ENCODE results near the gene B3GLCT. TPM values are rescaled to one million over a fixed set of nuclear protein-coding genes. Genes with fewer than 3 reads are reported as not detected.

The B3GLCT gene
- total RNA-seq, 1 donor from 2014 or later, result 4.7 TPM

- Mint-ChIP-seq H3K27me3 (ENCODE audit: low read depth) (peaks cover 3% of the 10 kb centered on the region), H3K27ac (no peak overlapping the region), H3K9me3 (peaks cover 23% of the 10 kb centered on the region), H3K36me3 (ENCODE audit: low read depth) (peaks cover 4% of the 10 kb centered on the region), H3K4me3 (ENCODE audit: low read depth) (no peak overlapping the region), H3K4me1 (ENCODE audit: low read depth) (no peaks in the 10 kb centered on the region)
- intact Hi-C loops (cut with micrococcal nuclease), result no loop called here
- DNase-seq (ENCODE audit: low spot score), result no peak
Observed at GRCh38 chr13:31355001-31355400, 155.2 kb downstream of the B3GLCT start.

- no peak for DNase-seq (ENCODE audit: low spot score)
- H3K9me3 Mint-ChIP-seq, result peaks cover 23% of the 10 kb centered on the region
Observed at GRCh38 chr13:31356991-31357390, 157.2 kb downstream of the B3GLCT start.

GRCh38 chr13:31357581-31357980 lies 157.8 kb downstream of the B3GLCT start:
- DNase-seq (ENCODE audit: low spot score), result no peak
- no peak overlapping the region for H3K4me3 Mint-ChIP-seq (ENCODE audit: low read depth)
- intact Hi-C loops (cut with micrococcal nuclease), result no loop called here
- H3K27me3 Mint-ChIP-seq (ENCODE audit: low read depth), result no peaks in the 10 kb centered on the region
- peaks cover 23% of the 10 kb centered on the region for H3K9me3 Mint-ChIP-seq
- H3K4me1 Mint-ChIP-seq (ENCODE audit: low read depth), result no peaks in the 10 kb centered on the region
- H3K36me3 Mint-ChIP-seq (ENCODE audit: low read depth), result peaks cover 4% of the 10 kb centered on the region
- H3K27ac Mint-ChIP-seq, result no peak overlapping the region

More at GRCh38 chr13:31356991-31357390, 157.2 kb downstream of the B3GLCT start:
- Mint-ChIP-seq H3K4me1 (ENCODE audit: low read depth) (no peaks in the 10 kb centered on the region), H3K4me3 (ENCODE audit: low read depth) (no peak overlapping the region), H3K36me3 (ENCODE audit: low read depth) (peaks cover 4% of the 10 kb centered on the region), H3K27ac (no peak overlapping the region), H3K27me3 (ENCODE audit: low read depth) (no peaks in the 10 kb centered on the region)
- intact Hi-C loops (cut with micrococcal nuclease), result no loop called here

- peaks cover 6% of the 10 kb centered on the region for H3K9me3 Mint-ChIP-seq
- H3K36me3 Mint-ChIP-seq (ENCODE audit: low read depth), result no peaks in the 10 kb centered on the region
- H3K4me3 Mint-ChIP-seq (ENCODE audit: low read depth), result no peak overlapping the region
- intact Hi-C loops (cut with micrococcal nuclease), result no loop called here
- H3K27me3 Mint-ChIP-seq (ENCODE audit: low read depth), result no peaks in the 10 kb centered on the region
- DNase-seq (ENCODE audit: low spot score), result no peak
- H3K4me1 Mint-ChIP-seq (ENCODE audit: low read depth), result no peaks in the 10 kb centered on the region
- H3K27ac Mint-ChIP-seq, result no peak overlapping the region
Observed at GRCh38 chr13:31361673-31362072, 161.9 kb downstream of the B3GLCT start.

- DNase-seq (ENCODE audit: low spot score), result no peak
- Mint-ChIP-seq H3K4me1 (ENCODE audit: low read depth) (no peaks in the 10 kb centered on the region), H3K4me3 (ENCODE audit: low read depth) (no peak overlapping the region)
Observed at GRCh38 chr13:31365630-31366029, 165.9 kb downstream of the B3GLCT start.

DNA sequence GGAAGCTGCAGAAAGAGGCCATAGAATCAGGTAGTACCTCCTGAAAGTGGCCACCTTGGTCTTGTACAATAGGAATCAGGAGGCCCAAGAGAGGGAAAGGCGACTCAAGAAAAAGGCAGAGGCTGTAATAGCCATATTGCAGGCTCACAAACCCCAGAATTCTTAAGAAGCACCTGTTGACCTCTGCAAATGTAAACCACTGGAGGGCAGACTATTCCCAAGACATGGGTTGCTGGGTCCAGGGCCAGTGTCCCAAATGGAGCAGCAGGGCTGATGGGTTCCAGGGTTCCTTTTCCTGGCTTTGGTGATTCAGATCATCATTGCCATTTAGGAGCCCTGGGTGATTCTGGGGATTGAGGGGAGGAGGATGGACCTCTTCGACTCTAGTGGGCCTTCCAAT lies 167.6 kb downstream of the B3GLCT start:
- intact Hi-C loops (cut with micrococcal nuclease), result no loop called here
- H3K4me1 Mint-ChIP-seq (ENCODE audit: low read depth), result no peaks in the 10 kb centered on the region
- peaks cover 11% of the 10 kb centered on the region for H3K9me3 Mint-ChIP-seq

More at GRCh38 chr13:31365630-31366029, 165.9 kb downstream of the B3GLCT start:
- Mint-ChIP-seq H3K9me3 (peaks cover 11% of the 10 kb centered on the region), H3K36me3 (ENCODE audit: low read depth) (no peaks in the 10 kb centered on the region), H3K27ac (no peak overlapping the region), H3K27me3 (ENCODE audit: low read depth) (no peaks in the 10 kb centered on the region)
- intact Hi-C loops (cut with micrococcal nuclease), result no loop called here

GRCh38 chr13:31369213-31369612 lies 169.4 kb downstream of the B3GLCT start:
- peaks cover 11% of the 10 kb centered on the region for H3K9me3 Mint-ChIP-seq
- no peaks in the 10 kb centered on the region for H3K27me3 Mint-ChIP-seq (ENCODE audit: low read depth)
- no peaks in the 10 kb centered on the region for H3K4me1 Mint-ChIP-seq (ENCODE audit: low read depth)
- H3K36me3 Mint-ChIP-seq (ENCODE audit: low read depth), result no peaks in the 10 kb centered on the region
- intact Hi-C loops (cut with micrococcal nuclease), result no loop called here
- no peak overlapping the region for H3K27ac Mint-ChIP-seq
- no peak for DNase-seq (ENCODE audit: low spot score)
- no peak overlapping the region for H3K4me3 Mint-ChIP-seq (ENCODE audit: low read depth)

More for the DNA sequence above, 167.6 kb downstream of the B3GLCT start:
- no peak for DNase-seq (ENCODE audit: low spot score)
- no peak overlapping the region for H3K4me3 Mint-ChIP-seq (ENCODE audit: low read depth)
- H3K27me3 Mint-ChIP-seq (ENCODE audit: low read depth), result no peaks in the 10 kb centered on the region
- no peaks in the 10 kb centered on the region for H3K36me3 Mint-ChIP-seq (ENCODE audit: low read depth)
- H3K27ac Mint-ChIP-seq, result no peak overlapping the region

DNA sequence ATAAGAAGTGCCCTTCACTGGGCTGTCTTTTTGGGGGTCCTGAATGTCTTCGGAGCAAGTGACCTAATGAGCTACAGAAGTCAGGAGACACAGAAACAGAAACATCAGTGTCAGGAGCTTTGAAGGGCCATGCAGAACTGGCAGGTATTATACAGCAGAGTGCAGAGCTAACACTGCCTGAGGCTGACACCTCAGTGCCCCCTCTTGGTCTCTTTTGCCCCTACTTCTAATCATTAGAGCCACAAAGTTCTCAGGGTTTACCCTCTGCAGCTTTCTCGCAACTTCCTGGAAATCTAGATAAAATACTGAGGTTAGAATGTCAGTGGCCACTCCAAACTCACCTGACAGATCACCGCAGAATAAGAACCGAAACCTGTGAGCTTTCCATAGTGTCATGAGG lies 172.7 kb downstream of the B3GLCT start:
- Mint-ChIP-seq H3K27me3 (ENCODE audit: low read depth) (no peaks in the 10 kb centered on the region), H3K4me1 (ENCODE audit: low read depth) (no peaks in the 10 kb centered on the region), H3K36me3 (ENCODE audit: low read depth) (no peaks in the 10 kb centered on the region), H3K9me3 (no peaks in the 10 kb centered on the region), H3K4me3 (ENCODE audit: low read depth) (no peak overlapping the region), H3K27ac (no peak overlapping the region)
- DNase-seq (ENCODE audit: low spot score), result no peak
- intact Hi-C loops (cut with micrococcal nuclease), result no loop called here

DNA sequence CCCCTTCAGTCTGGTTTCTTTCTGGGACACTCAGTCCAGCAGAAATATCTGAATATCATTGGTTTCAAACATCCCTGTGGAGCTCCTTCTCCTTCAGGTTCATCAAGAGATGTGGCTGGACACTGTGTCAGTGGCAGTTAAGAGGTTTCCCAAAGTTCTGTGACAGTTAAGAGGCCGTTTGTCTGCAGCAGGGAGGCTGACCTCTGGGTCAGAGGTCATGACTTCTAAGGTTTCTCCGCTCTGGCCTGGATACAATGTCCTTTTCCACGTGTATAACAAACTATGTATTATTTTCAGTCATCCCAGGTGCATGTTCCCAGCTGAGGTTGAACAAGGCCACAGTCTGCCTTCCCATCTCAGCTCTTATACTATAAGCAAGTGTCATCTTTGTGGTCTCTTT lies 174.9 kb downstream of the B3GLCT start:
- Mint-ChIP-seq H3K4me1 (ENCODE audit: low read depth) (no peaks in the 10 kb centered on the region), H3K9me3 (no peaks in the 10 kb centered on the region), H3K36me3 (ENCODE audit: low read depth) (no peaks in the 10 kb centered on the region), H3K27ac (no peak overlapping the region), H3K27me3 (ENCODE audit: low read depth) (no peaks in the 10 kb centered on the region), H3K4me3 (ENCODE audit: low read depth) (no peak overlapping the region)
- no peak for DNase-seq (ENCODE audit: low spot score)
- intact Hi-C loops (cut with micrococcal nuclease), result no loop called here

GRCh38 chr13:31377946-31378345 lies 178.2 kb downstream of the B3GLCT start:
- no peaks in the 10 kb centered on the region for H3K27me3 Mint-ChIP-seq (ENCODE audit: low read depth)
- H3K27ac Mint-ChIP-seq, result no peak overlapping the region
- H3K9me3 Mint-ChIP-seq, result no peaks in the 10 kb centered on the region
- no peaks in the 10 kb centered on the region for H3K36me3 Mint-ChIP-seq (ENCODE audit: low read depth)
- DNase-seq (ENCODE audit: low spot score), result no peak
- no peak overlapping the region for H3K4me3 Mint-ChIP-seq (ENCODE audit: low read depth)
- no peaks in the 10 kb centered on the region for H3K4me1 Mint-ChIP-seq (ENCODE audit: low read depth)
- intact Hi-C loops (cut with micrococcal nuclease), result no loop called here

GRCh38 chr13:31380715-31381114 lies 180.9 kb downstream of the B3GLCT start:
- Mint-ChIP-seq H3K27me3 (ENCODE audit: low read depth) (no peaks in the 10 kb centered on the region), H3K9me3 (no peaks in the 10 kb centered on the region), H3K4me1 (ENCODE audit: low read depth) (no peaks in the 10 kb centered on the region), H3K4me3 (ENCODE audit: low read depth) (no peak overlapping the region), H3K27ac (no peak overlapping the region), H3K36me3 (ENCODE audit: low read depth) (no peaks in the 10 kb centered on the region)
- intact Hi-C loops (cut with micrococcal nuclease), result no loop called here
- no peak for DNase-seq (ENCODE audit: low spot score)

Other genes starting within 250 kb of the B3GLCT start
- 269 and 274 TPM in 2 replicates for gene HSPH1, start 38.1 kb upstream of the B3GLCT start, total RNA-seq

All from activated T-helper 2 cell treated with anti-CD3 and anti-CD28 coated beads, Interferon-gamma antibody, Interleukin-2, Interleukin-4, amounts not matched to agents 10 μg/mL and 5 μg/mL and 100 μg/mL, durations not matched to agents 14 hours and 24 hours and 36 hours (primary cell).